Measurements from ENCODE around the gene RALGAPB.

The RALGAPB gene

DNA sequence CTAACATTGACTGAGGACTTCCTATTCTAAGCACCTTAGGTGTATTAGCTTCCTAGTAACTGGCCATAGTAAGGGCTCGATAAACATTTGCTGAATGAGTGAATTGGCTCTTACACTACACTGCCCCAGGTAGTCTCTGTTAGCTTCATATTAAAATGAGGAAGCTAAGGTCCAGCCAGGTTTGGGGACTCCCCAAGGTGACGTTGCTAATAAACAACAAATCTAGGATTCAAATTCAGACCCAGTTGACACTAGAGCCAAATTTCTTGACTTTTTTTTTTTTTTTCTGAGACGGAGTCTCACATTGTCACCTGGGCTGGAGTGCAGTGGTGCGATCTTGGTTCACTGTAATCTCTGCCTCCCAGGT lies 145.2 kb downstream of the RALGAPB start:
- no peaks in the 10 kb centered on the region for H3K4me1 ChIP-seq (ENCODE audit: control insufficient read depth in 1 of 2, insufficient read depth in 2 of 2, low read length in 2 of 2)
- H3K9ac ChIP-seq (ENCODE audit: low read depth in 1 of 2, low read length in 2 of 2) = no peak overlapping the region
- peaks cover 3 to 14% of the 10 kb centered on the region in 2 donors for H3K27me3 ChIP-seq (ENCODE audit: control insufficient read depth in 1 of 2, insufficient read depth in 2 of 2, low read length in 2 of 2)
- H3K9me3 ChIP-seq (ENCODE audit: control insufficient read depth in 1 of 2, low read length in 2 of 2) = no peaks in the 10 kb centered on the region
- no peak overlapping the region for H3K27ac ChIP-seq (ENCODE audit: low read depth, low read length)
- no peaks in the 10 kb centered on the region for H3K36me3 ChIP-seq (ENCODE audit: control insufficient read depth in 1 of 2, insufficient read depth in 2 of 2, low read length in 2 of 2)
- H3K4me3 ChIP-seq (ENCODE audit: low read depth in 1 of 2, low read length in 2 of 2) = no peak overlapping the region

DNA sequence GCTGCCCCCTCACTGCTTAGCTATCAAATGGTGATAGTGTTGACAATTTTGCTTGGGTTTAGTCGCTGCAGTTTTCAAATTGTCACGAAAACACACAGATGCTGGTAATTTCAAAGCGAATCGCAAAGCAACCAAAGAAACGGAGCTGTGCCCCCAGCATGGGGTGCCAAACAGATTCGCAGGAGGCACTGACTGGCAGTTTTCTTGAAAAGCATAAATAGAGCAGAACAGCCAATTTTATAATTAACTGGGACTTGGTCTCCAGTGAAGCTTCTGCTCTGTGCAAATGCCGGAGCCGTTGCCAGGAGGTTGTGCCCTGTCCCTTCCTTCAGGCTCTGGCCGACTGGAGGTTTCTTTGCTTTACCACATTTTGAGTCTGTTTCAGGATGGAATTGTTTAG lies 147.8 kb downstream of the RALGAPB start:
- Histone ChIP-seq H3K36me3 (ENCODE audit: control insufficient read depth in 1 of 2, insufficient read depth in 2 of 2, low read length in 2 of 2) (no peaks in the 10 kb centered on the region), H3K4me1 (ENCODE audit: control insufficient read depth in 1 of 2, insufficient read depth in 2 of 2, low read length in 2 of 2) (no peaks in the 10 kb centered on the region), H3K27ac (ENCODE audit: low read depth, low read length) (no peak overlapping the region), H3K9me3 (ENCODE audit: control insufficient read depth in 1 of 2, low read length in 2 of 2) (no peaks in the 10 kb centered on the region), H3K9ac (ENCODE audit: low read depth in 1 of 2, low read length in 2 of 2) (no peak overlapping the region), H3K4me3 (ENCODE audit: low read depth in 1 of 2, low read length in 2 of 2) (no peak overlapping the region), H3K27me3 (ENCODE audit: control insufficient read depth in 1 of 2, insufficient read depth in 2 of 2, low read length in 2 of 2) (peaks cover 3 to 14% of the 10 kb centered on the region in 2 donors)

DNA sequence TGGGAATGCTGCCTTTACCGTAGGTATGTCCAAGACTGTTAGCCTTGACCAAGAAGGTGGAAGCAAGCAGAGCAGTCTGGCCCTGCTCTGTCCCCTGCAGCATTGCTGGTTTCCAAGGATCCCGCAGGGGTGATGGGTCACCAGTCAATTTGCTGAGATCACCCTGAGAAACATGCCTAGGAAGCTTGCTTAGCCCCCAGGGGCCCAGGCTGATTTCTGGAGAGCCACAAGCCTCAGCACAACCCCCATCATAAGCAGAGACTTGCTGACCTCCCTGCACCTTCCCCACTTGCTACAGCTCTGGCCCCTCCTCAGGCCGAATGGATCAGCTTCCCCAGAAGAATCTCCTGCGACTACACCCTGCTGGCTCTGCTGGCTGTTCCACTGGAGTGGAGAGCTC lies 150.4 kb downstream of the RALGAPB start:
- no peaks in the 10 kb centered on the region for H3K4me1 ChIP-seq (ENCODE audit: control insufficient read depth in 1 of 2, insufficient read depth in 2 of 2, low read length in 2 of 2)
- H3K4me3 ChIP-seq (ENCODE audit: low read depth in 1 of 2, low read length in 2 of 2) = no peak overlapping the region
- peaks cover 3 to 4% of the 10 kb centered on the region in 2 donors for H3K27me3 ChIP-seq (ENCODE audit: control insufficient read depth in 1 of 2, insufficient read depth in 2 of 2, low read length in 2 of 2)
- H3K9me3 ChIP-seq (ENCODE audit: control insufficient read depth in 1 of 2, low read length in 2 of 2) = no peaks in the 10 kb centered on the region
- H3K36me3 ChIP-seq (ENCODE audit: control insufficient read depth in 1 of 2, insufficient read depth in 2 of 2, low read length in 2 of 2) = no peaks in the 10 kb centered on the region
- H3K9ac ChIP-seq (ENCODE audit: low read depth in 1 of 2, low read length in 2 of 2) = no peak overlapping the region
- no peak overlapping the region for H3K27ac ChIP-seq (ENCODE audit: low read depth, low read length)

DNA sequence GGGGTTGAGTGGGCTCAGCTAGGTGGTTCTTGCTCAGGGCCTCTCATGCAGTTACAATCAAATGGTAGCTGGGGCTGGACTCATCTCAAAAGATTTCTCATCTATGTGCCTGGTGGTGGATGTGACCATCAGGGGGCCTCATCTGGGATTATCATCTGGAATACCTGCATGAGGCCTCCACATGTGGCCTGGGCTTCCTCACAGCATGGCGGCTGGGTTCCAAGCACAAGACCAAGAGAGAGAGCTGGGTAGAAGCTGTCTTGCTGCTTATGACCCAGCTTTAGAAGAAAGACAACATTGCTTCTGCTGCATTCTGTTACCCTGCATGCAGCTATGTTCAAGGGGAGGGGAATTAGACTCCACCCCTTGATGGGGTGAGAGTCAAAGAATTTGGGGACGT lies 151.4 kb downstream of the RALGAPB start:
- Histone ChIP-seq H3K4me3 (ENCODE audit: low read depth in 1 of 2, low read length in 2 of 2) (no peak overlapping the region), H3K27me3 (ENCODE audit: control insufficient read depth in 1 of 2, insufficient read depth in 2 of 2, low read length in 2 of 2) (peaks cover 0 to 4% of the 10 kb centered on the region in 2 donors), H3K9me3 (ENCODE audit: control insufficient read depth in 1 of 2, low read length in 2 of 2) (no peaks in the 10 kb centered on the region), H3K36me3 (ENCODE audit: control insufficient read depth in 1 of 2, insufficient read depth in 2 of 2, low read length in 2 of 2) (no peaks in the 10 kb centered on the region), H3K27ac (ENCODE audit: low read depth, low read length) (no peak overlapping the region), H3K9ac (ENCODE audit: low read depth in 1 of 2, low read length in 2 of 2) (no peak overlapping the region), H3K4me1 (ENCODE audit: control insufficient read depth in 1 of 2, insufficient read depth in 2 of 2, low read length in 2 of 2) (no peaks in the 10 kb centered on the region)

DNA sequence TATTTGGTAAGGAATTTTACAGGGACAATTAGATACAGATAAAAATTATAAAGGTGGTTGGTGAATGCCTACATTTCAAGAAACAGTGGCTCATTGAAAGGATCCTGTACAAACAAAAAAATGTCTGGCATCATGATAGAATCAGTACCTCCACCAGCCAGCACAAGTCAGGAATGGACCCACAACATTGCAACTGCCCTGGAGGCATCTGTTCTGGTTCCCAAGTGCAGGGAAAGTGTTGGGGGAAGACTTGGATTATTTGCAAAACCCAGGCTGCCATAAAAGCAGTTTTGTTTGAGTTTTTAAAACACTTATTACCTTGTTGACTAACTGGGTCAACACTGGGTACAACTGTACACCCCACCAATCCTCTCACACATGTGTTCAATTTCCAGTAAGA lies 153.3 kb downstream of the RALGAPB start:
- Histone ChIP-seq H3K9me3 (ENCODE audit: control insufficient read depth in 1 of 2, low read length in 2 of 2) (no peaks in the 10 kb centered on the region), H3K27ac (ENCODE audit: low read depth, low read length) (no peak overlapping the region), H3K4me3 (ENCODE audit: low read depth in 1 of 2, low read length in 2 of 2) (no peak overlapping the region), H3K4me1 (ENCODE audit: control insufficient read depth in 1 of 2, insufficient read depth in 2 of 2, low read length in 2 of 2) (no peaks in the 10 kb centered on the region), H3K27me3 (ENCODE audit: control insufficient read depth in 1 of 2, insufficient read depth in 2 of 2, low read length in 2 of 2) (peaks cover 0 to 4% of the 10 kb centered on the region in 2 donors), H3K9ac (ENCODE audit: low read depth in 1 of 2, low read length in 2 of 2) (no peak overlapping the region), H3K36me3 (ENCODE audit: control insufficient read depth in 1 of 2, insufficient read depth in 2 of 2, low read length in 2 of 2) (no peaks in the 10 kb centered on the region)

DNA sequence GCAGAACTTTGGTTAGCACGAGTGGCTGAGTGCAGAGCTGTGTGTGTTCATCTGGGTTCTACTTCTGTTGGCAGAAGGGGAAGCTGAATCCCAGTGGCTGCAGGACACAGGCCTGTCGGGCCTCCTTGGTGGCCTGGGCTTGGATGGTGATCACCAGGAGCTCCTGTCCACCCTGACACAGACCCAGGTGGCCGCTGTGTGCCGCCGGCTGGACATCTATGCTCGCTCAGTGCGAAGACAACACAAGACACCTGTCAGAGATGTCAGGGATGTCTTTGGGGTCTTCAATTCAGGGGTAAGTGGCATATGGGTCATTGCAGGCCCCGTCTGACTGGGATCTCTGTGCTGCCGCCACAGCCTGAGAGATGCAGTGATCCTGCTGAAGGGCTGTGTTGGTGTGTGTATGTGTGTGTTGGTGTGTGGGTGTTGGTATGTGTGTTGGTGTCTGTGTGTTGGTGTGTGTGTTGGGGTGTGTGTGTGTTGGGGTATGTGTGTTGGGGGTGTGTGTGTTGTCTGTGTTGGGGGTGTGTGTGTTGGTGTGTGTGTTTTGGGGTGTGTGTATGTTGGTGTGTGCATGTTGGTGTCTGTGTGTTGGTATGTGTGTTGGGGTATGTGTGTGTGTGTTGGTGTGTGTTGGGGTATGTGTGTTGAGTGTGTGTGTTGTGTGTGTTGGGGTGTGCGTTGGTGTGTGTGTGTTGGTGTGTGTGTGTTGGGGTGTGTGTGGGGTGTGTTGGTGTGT lies 154.4 kb downstream of the RALGAPB start:
- H3K9me3 ChIP-seq (ENCODE audit: control insufficient read depth in 1 of 2, low read length in 2 of 2) = no peaks in the 10 kb centered on the region
- H3K27me3 ChIP-seq (ENCODE audit: control insufficient read depth in 1 of 2, insufficient read depth in 2 of 2, low read length in 2 of 2) = peaks cover 0 to 4% of the 10 kb centered on the region in 2 donors
- H3K27ac ChIP-seq (ENCODE audit: low read depth, low read length) = no peak overlapping the region

More for the DNA sequence above, 154.4 kb downstream of the RALGAPB start:
- Histone ChIP-seq H3K4me3 (ENCODE audit: low read depth in 1 of 2, low read length in 2 of 2) (no peak overlapping the region), H3K9ac (ENCODE audit: low read depth in 1 of 2, low read length in 2 of 2) (no peak overlapping the region), H3K36me3 (ENCODE audit: control insufficient read depth in 1 of 2, insufficient read depth in 2 of 2, low read length in 2 of 2) (no peaks in the 10 kb centered on the region), H3K4me1 (ENCODE audit: control insufficient read depth in 1 of 2, insufficient read depth in 2 of 2, low read length in 2 of 2) (no peaks in the 10 kb centered on the region)
